OCI-LY1 (cell line): ENCODE results near the gene CPSF3.
"Not testable (repeated sequence)": the region's sequence is repeated elsewhere in the genome, so short reads cannot be mapped to it uniquely, and the experiment has no call there.

Experiments
- H2AFZ ChIP-seq: fragments of 200-600 bp; sonication (generic), shearing (Covaris generic); 2 replicates; pipeline ENCODE4 v1.6.0; 2014; ENCODE audit warnings: antibody characterized with exemption, mild to moderate bottlenecking, low read length
- H3F3A ChIP-seq: fragments of 200-600 bp; sonication (generic), shearing (Covaris generic); 2 replicates; pipeline ENCODE4 v1.6.0; 2014; ENCODE audit warnings: mild to moderate bottlenecking, antibody characterized with exemption, low read length, moderate library complexity; ENCODE audit not compliant: insufficient read depth
- H3K27ac ChIP-seq: fragments of 200-600 bp; sonication (generic); 2 replicates; pipeline ENCODE4 v1.5.1; 2014; ENCODE audit warnings: low read length, mixed run types, mild to moderate bottlenecking, low read depth; ENCODE audit not compliant: poor library complexity, severe bottlenecking
- H3K27me3 ChIP-seq: fragments of 200-600 bp; sonication (generic); 2 replicates; pipeline ENCODE4 v1.6.0; 2014; ENCODE audit warnings: antibody characterized with exemption, mild to moderate bottlenecking, low read length, moderate library complexity; ENCODE audit not compliant: insufficient read depth
- H3K36me3 ChIP-seq: fragments of 200-600 bp; sonication (generic); 2 replicates; pipeline ENCODE4 v1.6.1; 2014; ENCODE audit warnings: mild to moderate bottlenecking, antibody characterized with exemption, low read length, moderate library complexity, mixed read lengths; ENCODE audit not compliant: insufficient read depth
- H3K4me1 ChIP-seq: fragments of 200-600 bp; sonication (generic); 2 replicates; pipeline ENCODE4 v1.5.1; 2014; ENCODE audit warnings: mild to moderate bottlenecking, low read length, moderate library complexity; ENCODE audit not compliant: insufficient read depth, severe bottlenecking
- H3K4me2 ChIP-seq: fragments of 200-600 bp; sonication (generic), shearing (Covaris generic); 2 replicates; pipeline ENCODE4 v1.6.1; 2014; ENCODE audit warnings: low read length
- H3K4me3 ChIP-seq: fragments of 200-600 bp; sonication (generic); 2 replicates; pipeline ENCODE4 v1.5.1; 2014; ENCODE audit warnings: low read length, low read depth, mild to moderate bottlenecking, mixed read lengths; ENCODE audit not compliant: poor library complexity, severe bottlenecking
- H3K79me2 ChIP-seq: fragments of 200-600 bp; shearing (Covaris generic); 2 replicates; pipeline ENCODE4 v1.6.1; 2016; ENCODE audit warnings: mixed run types, low read length, mixed read lengths; ENCODE audit not compliant: insufficient read depth
- H3K9ac ChIP-seq: fragments of 200-600 bp; sonication (generic), shearing (Covaris generic); 2 replicates; pipeline ENCODE4 v1.6.1; 2014; ENCODE audit warnings: mild to moderate bottlenecking, low read length, mixed read lengths
- H3K9me2 ChIP-seq: fragments of 200-600 bp; sonication (generic), shearing (Covaris generic); 2 replicates; pipeline ENCODE4 v1.6.1; 2014; ENCODE audit warnings: low read depth, mild to moderate bottlenecking, low read length, mixed read lengths
- H3K9me3 ChIP-seq: fragments of 200-600 bp; shearing (Covaris generic); 2 replicates; pipeline ENCODE4 v1.6.1; 2014; ENCODE audit warnings: low read length, mixed read lengths
- H4K20me1 ChIP-seq: fragments of 200-600 bp; sonication (generic), shearing (Covaris generic); 2 replicates; pipeline ENCODE4 v1.6.0; 2016; ENCODE audit warnings: mild to moderate bottlenecking, low read length; ENCODE audit not compliant: insufficient read depth
- EZH2 ChIP-seq: fragments of 200-600 bp; sonication (generic), shearing (Covaris generic); IDR thresholded peaks from 2 replicates; pipeline ENCODE4 v1.8.0; 2017; ENCODE audit warnings: borderline replicate concordance, mixed run types, mild to moderate bottlenecking, antibody characterized with exemption, low read length, moderate library complexity, mixed read lengths
- TF ChIP-seq, protein P1 (sequence below): fragments of 200-600 bp; sonication (generic), shearing (Covaris generic); IDR thresholded peaks from 2 replicates; pipeline ENCODE4 v1.5.1; 2017; ENCODE audit warnings: mild to moderate bottlenecking, antibody characterized with exemption, low read length, moderate library complexity, mixed read lengths

CPSF3 gene

DNA sequence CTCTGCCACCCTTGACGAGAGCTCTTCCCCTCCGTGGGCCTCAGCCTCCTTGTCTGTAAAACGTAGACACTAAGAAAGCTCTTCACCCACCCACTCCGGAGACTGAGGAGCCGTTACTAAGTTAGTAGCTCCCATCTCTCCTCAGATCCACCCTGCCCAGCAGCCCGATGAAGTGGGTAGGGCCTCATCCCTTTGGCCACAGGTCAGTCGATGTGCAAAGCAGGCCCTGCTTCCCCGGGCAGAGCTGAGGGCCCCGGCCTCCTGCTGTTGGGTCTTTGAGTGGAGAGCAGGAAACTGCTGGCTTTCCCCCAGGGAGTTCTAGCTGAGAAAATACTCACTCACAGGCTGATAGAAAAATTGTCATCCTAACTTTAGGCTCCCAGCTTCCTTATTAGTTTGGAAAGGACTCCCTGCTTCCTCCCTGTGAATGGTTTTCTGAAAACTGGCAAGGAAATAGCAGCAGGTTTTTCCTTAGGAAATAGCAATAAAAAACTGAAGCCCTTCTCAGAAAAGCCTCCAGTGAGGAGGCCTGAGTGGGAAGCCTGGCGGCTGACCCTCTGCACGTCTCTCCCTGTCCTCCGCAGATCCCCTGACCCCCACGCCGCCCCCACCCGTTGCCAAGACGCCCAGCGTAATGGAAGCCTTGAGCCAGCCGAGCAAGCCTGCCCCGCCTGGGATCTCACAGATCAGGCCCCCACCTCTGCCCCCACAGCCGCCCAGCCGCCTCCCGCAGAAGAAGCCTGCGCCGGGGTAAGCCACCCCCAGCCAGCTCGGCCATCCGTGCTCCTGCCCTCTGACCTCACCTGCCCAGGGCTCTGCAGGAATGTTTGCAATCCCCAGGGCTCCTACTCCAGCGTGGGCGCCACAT is 30.3 kb upstream of the CPSF3 start:
- Histone ChIP-seq H3K4me3 (no peak overlapping the region), H3K36me3 (no peaks in the 10 kb centered on the region), H3F3A (no peaks in the 10 kb centered on the region), H3K4me1 (no peaks in the 10 kb centered on the region), H4K20me1 (no peaks in the 10 kb centered on the region), H3K9me3 (no peaks in the 10 kb centered on the region), H3K27ac (no peak overlapping the region), H3K79me2 (no peaks in the 10 kb centered on the region), H3K9ac (no peak overlapping the region), H3K9me2 (no peaks in the 10 kb centered on the region), H3K27me3 (no peaks in the 10 kb centered on the region), H2AFZ (no peak overlapping the region), H3K4me2 (no peak overlapping the region)
- TF ChIP-seq, protein P1, sequence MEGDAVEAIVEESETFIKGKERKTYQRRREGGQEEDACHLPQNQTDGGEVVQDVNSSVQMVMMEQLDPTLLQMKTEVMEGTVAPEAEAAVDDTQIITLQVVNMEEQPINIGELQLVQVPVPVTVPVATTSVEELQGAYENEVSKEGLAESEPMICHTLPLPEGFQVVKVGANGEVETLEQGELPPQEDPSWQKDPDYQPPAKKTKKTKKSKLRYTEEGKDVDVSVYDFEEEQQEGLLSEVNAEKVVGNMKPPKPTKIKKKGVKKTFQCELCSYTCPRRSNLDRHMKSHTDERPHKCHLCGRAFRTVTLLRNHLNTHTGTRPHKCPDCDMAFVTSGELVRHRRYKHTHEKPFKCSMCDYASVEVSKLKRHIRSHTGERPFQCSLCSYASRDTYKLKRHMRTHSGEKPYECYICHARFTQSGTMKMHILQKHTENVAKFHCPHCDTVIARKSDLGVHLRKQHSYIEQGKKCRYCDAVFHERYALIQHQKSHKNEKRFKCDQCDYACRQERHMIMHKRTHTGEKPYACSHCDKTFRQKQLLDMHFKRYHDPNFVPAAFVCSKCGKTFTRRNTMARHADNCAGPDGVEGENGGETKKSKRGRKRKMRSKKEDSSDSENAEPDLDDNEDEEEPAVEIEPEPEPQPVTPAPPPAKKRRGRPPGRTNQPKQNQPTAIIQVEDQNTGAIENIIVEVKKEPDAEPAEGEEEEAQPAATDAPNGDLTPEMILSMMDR, result no peak
- TF ChIP-seq EZH2, result no peak

DNA sequence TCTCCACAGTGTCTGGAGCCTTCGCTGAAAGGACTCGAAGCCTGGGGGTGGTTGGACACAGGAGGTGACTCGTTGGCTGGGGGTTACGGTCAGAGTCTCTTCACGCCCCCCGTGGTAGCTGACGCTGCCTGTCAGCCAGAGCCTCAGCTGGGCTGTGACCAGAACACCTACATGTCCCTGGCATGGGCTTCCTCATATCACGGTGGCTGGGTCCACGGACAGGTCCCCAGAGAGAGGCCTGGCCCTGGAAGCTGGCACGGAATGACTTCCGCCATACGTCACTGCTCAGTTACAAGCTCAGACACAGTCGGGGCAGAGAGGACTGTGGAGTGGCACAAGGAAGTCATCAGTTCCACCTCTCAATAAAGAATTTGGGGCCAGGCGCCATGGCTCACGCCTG is 28.6 kb upstream of the CPSF3 start:
- H3K9me2 ChIP-seq, result no peaks in the 10 kb centered on the region
- no peaks in the 10 kb centered on the region for H4K20me1 ChIP-seq
- no peak overlapping the region for H3K9ac ChIP-seq
- no peak overlapping the region for H3K27ac ChIP-seq
- no peak overlapping the region for H3K4me3 ChIP-seq
- H3K79me2 ChIP-seq, result no peaks in the 10 kb centered on the region
- H3F3A ChIP-seq, result no peaks in the 10 kb centered on the region
- no peaks in the 10 kb centered on the region for H3K36me3 ChIP-seq
- H3K9me3 ChIP-seq, result no peaks in the 10 kb centered on the region
- H3K4me1 ChIP-seq, result no peaks in the 10 kb centered on the region
- TF ChIP-seq EZH2, result no peak
- TF ChIP-seq, protein P1, result no peak
- H3K27me3 ChIP-seq, result no peaks in the 10 kb centered on the region
- no peak overlapping the region for H3K4me2 ChIP-seq
- no peak overlapping the region for H2AFZ ChIP-seq

DNA sequence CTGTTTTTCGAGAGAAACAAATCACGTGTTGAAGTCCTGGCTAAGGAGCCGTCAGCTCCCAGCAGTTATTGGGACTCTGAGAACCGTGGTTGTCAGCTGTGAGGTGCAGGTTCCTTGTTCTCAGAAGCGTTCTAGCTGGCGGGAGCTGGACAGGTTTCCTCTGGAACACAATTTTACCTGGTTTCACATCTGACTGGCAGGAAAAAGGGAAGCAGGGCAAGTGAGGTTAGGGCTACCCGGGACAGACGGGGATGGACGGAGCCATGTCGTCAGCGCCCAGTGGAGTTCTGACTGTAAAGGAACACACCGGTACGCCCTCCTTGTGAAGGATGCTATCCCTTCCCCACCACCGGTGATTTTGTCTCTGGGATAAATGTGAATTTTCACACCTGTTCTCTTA is 26.3 kb upstream of the CPSF3 start:
- H3K4me2 ChIP-seq, result no peak overlapping the region
- TF ChIP-seq, protein P1, result no peak
- no peak for TF ChIP-seq EZH2
- H3K4me1 ChIP-seq, result no peaks in the 10 kb centered on the region
- H3K9me2 ChIP-seq, result no peaks in the 10 kb centered on the region
- H3K4me3 ChIP-seq, result no peak overlapping the region
- no peaks in the 10 kb centered on the region for H3K79me2 ChIP-seq
- no peaks in the 10 kb centered on the region for H3F3A ChIP-seq
- H3K9me3 ChIP-seq, result no peaks in the 10 kb centered on the region
- no peaks in the 10 kb centered on the region for H4K20me1 ChIP-seq
- no peak overlapping the region for H3K27ac ChIP-seq
- H3K27me3 ChIP-seq, result no peaks in the 10 kb centered on the region
- no peak overlapping the region for H2AFZ ChIP-seq
- no peak overlapping the region for H3K9ac ChIP-seq
- no peaks in the 10 kb centered on the region for H3K36me3 ChIP-seq

DNA sequence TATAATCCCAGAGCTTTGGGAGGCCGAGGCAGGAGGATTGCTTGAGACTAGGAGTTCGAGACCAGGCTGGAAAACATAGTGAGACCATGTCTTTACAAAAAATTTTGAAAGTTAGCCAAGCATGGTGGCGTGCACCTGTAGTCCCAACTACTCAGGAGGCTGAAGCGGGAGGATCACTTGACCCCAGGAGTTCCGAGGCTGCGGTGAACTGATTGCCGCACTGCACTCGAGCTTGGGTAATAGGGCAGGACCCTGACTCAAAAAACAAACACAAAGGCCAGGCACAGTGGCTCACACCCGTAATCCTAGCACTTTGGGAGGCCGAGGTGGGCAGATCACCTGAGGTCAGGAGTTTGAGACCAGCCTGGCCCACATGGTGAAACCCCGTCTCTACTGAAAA is 25.2 kb upstream of the CPSF3 start:
- H3K27ac ChIP-seq, H3K4me1 ChIP-seq, H3K36me3 ChIP-seq, H3K4me2 ChIP-seq, H3K9ac ChIP-seq, H4K20me1 ChIP-seq, H3K9me3 ChIP-seq, H3K4me3 ChIP-seq, H3K79me2 ChIP-seq, H2AFZ ChIP-seq, H3F3A ChIP-seq, H3K9me2 ChIP-seq, H3K27me3 ChIP-seq: not testable (repeated sequence)
